ENCODE data around the gene TMEM178B.

Gene TMEM178B

GRCh38 chr7:141209454-141209853 is 135.6 kb downstream of the TMEM178B start:
- H3K27me3 Mint-ChIP-seq: peaks cover 13 to 31% of the 10 kb centered on the region in 2 donors
- no peak overlapping the region for H3K4me3 Mint-ChIP-seq
- no peak overlapping the region for H3K27ac Mint-ChIP-seq
- ATAC-seq (replicated peaks) (no peak), DNase-seq (no peak)
- no peaks in the 10 kb centered on the region for H3K9me3 Mint-ChIP-seq
- H3K4me1 Mint-ChIP-seq (ENCODE audit: low read depth in 2 of 2): no peaks in the 10 kb centered on the region
- H3K36me3 Mint-ChIP-seq (ENCODE audit: insufficient read depth): no peaks in the 10 kb centered on the region

- Mint-ChIP-seq H3K27ac (no peak overlapping the region), H3K4me3 (no peak overlapping the region), H3K36me3 (ENCODE audit: insufficient read depth) (no peaks in the 10 kb centered on the region), H3K27me3 (peaks cover 20 to 23% of the 10 kb centered on the region in 2 donors), H3K9me3 (no peaks in the 10 kb centered on the region), H3K4me1 (ENCODE audit: low read depth in 2 of 2) (no peaks in the 10 kb centered on the region)
- DNase-seq: no peak
- no peak for ATAC-seq (replicated peaks)
These were observed 137.0 kb downstream of the TMEM178B start for GRCh38 chr7:141210862-141211261.

GRCh38 chr7:141213226-141213625 is 139.4 kb downstream of the TMEM178B start:
- Mint-ChIP-seq H3K36me3 (ENCODE audit: insufficient read depth) (no peaks in the 10 kb centered on the region), H3K4me1 (ENCODE audit: low read depth in 2 of 2) (no peaks in the 10 kb centered on the region), H3K27ac (no peak overlapping the region), H3K9me3 (no peaks in the 10 kb centered on the region), H3K27me3 (peaks cover 31 to 35% of the 10 kb centered on the region in 2 donors), H3K4me3 (no peak overlapping the region)
- ATAC-seq (replicated peaks): no peak
- DNase-seq: no peak

DNA sequence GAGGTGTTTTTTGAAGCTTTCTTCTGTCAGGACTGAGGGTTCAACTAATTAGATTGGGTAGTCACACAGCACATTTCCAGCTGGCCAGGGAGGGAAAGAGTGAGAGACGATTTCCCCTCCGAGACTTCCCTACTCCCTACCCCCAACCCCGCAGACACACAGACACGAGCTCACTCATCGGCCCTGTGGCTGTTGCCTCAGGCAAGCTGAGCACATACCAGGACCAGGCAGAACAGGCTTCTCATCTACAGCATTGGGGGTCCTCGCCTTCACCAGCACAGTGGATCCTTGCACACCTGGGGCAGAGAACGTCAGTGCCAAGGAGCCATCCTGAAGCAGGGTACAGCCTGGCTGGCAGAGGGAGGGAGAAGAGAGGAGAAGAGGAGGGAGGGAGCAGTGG is 144.1 kb downstream of the TMEM178B start:
- no peak for ATAC-seq (replicated peaks)
- Mint-ChIP-seq H3K36me3 (ENCODE audit: insufficient read depth) (no peaks in the 10 kb centered on the region), H3K4me3 (no peak overlapping the region), H3K9me3 (peaks cover 0 to 7% of the 10 kb centered on the region in 2 donors), H3K27me3 (peaks cover 28 to 53% of the 10 kb centered on the region in 2 donors), H3K4me1 (ENCODE audit: low read depth in 2 of 2) (no peaks in the 10 kb centered on the region), H3K27ac (no peak overlapping the region)
- DNase-seq: no peak

DNA sequence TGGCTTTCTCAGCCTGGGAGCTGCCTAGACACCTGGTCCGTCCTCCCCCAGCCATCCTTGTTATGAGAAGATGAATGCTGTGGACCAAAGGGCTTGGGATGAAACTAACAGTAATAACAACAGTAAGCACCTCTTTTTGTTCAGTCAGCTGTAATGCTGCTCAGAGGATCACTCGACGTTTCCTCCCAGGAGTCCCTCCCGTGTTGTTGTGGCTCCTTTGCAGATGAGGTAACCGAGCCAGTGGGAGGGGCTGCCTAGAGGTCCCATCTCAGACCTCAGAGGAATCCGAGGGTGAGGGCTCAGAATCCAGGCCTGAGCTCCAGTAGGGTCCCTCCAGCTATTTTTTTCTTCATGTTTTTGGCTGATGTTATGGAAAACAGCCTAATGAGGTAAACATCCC is 145.1 kb downstream of the TMEM178B start:
- H3K9me3 Mint-ChIP-seq: peaks cover 0 to 7% of the 10 kb centered on the region in 2 donors

GRCh38 chr7:141220263-141220880 is 146.5 kb downstream of the TMEM178B start:
- H3K27me3 Mint-ChIP-seq: peaks cover 21 to 66% of the 10 kb centered on the region in 2 donors
- no peak for DNase-seq
- ATAC-seq (replicated peaks): no peak
- no peak overlapping the region for H3K27ac Mint-ChIP-seq
- peaks cover 0 to 7% of the 10 kb centered on the region in 2 donors for H3K9me3 Mint-ChIP-seq
- no peak overlapping the region for H3K4me3 Mint-ChIP-seq
- H3K4me1 Mint-ChIP-seq (ENCODE audit: low read depth in 2 of 2): no peaks in the 10 kb centered on the region
- no peaks in the 10 kb centered on the region for H3K36me3 Mint-ChIP-seq (ENCODE audit: insufficient read depth)

More for the DNA sequence above, 145.1 kb downstream of the TMEM178B start:
- DNase-seq (no peak), ATAC-seq (replicated peaks) (no peak)
- H3K27ac Mint-ChIP-seq: no peak overlapping the region
- H3K4me3 Mint-ChIP-seq: no peak overlapping the region
- no peaks in the 10 kb centered on the region for H3K4me1 Mint-ChIP-seq (ENCODE audit: low read depth in 2 of 2)
- no peaks in the 10 kb centered on the region for H3K36me3 Mint-ChIP-seq (ENCODE audit: insufficient read depth)
- H3K27me3 Mint-ChIP-seq: peaks cover 28 to 53% of the 10 kb centered on the region in 2 donors

DNA sequence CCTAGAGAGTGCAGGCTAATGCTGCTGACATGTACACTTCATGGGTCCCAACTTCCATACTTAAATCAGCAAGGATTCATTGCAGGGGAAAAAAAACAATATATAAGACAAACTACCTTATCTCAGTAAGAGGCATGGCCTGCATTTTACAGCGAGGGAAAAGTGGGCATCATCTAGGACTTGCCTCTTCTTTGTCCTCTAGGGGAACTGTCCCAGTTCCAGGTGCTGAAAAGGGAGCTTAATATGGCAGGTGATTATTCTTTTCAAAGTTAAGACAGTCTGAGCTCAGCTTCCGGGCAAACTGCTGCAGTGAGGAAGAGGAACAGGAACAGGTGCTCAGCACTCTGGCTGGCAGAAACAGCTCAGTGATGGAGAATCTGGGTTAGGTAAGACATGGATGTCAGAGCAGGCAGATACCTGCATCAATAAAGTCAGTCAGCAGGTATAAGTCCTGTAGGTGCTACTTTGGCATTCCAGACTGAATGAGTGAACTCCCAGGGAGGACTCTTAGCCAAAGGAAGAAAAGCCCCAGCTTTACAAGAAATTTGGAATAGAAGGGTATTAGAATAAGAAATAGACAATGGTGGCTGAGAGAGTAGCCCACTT is 147.2 kb downstream of the TMEM178B start:
- Mint-ChIP-seq H3K27ac (no peak overlapping the region), H3K27me3 (peaks cover 17 to 73% of the 10 kb centered on the region in 2 donors), H3K36me3 (ENCODE audit: insufficient read depth) (no peaks in the 10 kb centered on the region), H3K9me3 (peaks cover 0 to 7% of the 10 kb centered on the region in 2 donors), H3K4me1 (ENCODE audit: low read depth in 2 of 2) (no peaks in the 10 kb centered on the region), H3K4me3 (no peak overlapping the region)
- DNase-seq (no peak), ATAC-seq (replicated peaks) (no peak)

- no peak overlapping the region for H3K27ac Mint-ChIP-seq
- H3K4me1 Mint-ChIP-seq (ENCODE audit: low read depth in 2 of 2): no peaks in the 10 kb centered on the region
- no peaks in the 10 kb centered on the region for H3K36me3 Mint-ChIP-seq (ENCODE audit: insufficient read depth)
- peaks cover 0 to 5% of the 10 kb centered on the region in 2 donors for H3K9me3 Mint-ChIP-seq
- DNase-seq (no peak), ATAC-seq (replicated peaks) (no peak)
- H3K4me3 Mint-ChIP-seq: no peak overlapping the region
- H3K27me3 Mint-ChIP-seq: peaks cover 0 to 44% of the 10 kb centered on the region in 2 donors
These were observed 152.2 kb downstream of the TMEM178B start for GRCh38 chr7:141225916-141226618.

DNA sequence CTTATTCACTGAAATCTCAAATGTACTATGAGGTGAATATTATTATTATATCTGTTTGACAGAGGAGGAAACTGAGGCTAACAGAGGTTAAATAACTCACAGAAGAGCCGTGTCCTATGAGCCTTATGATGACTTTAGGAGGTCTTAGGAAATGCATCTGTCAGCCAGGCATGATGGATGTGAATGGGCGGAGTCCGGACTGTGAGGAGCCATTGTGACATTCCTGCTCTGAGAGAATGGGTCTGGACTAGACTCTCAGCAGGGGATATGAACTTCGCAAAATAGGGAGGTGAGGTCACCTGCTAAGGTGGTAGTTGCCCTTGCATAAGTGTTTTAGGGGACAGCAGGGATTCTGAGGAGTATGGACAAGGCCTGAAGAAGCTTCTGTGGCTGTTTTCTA is 153.6 kb downstream of the TMEM178B start:
- DNase-seq: no peak
- no peaks in the 10 kb centered on the region for H3K4me1 Mint-ChIP-seq (ENCODE audit: low read depth in 2 of 2)
- no peak overlapping the region for H3K4me3 Mint-ChIP-seq
- no peaks in the 10 kb centered on the region for H3K9me3 Mint-ChIP-seq
- H3K27me3 Mint-ChIP-seq: peaks cover 0 to 36% of the 10 kb centered on the region in 2 donors
- no peak overlapping the region for H3K27ac Mint-ChIP-seq
- H3K36me3 Mint-ChIP-seq (ENCODE audit: insufficient read depth): no peaks in the 10 kb centered on the region
- ATAC-seq (replicated peaks): no peak

- H3K27ac Mint-ChIP-seq: no peak overlapping the region
- no peaks in the 10 kb centered on the region for H3K36me3 Mint-ChIP-seq (ENCODE audit: insufficient read depth)
- no peaks in the 10 kb centered on the region for H3K4me1 Mint-ChIP-seq (ENCODE audit: low read depth in 2 of 2)
- peaks cover 0 to 36% of the 10 kb centered on the region in 2 donors for H3K27me3 Mint-ChIP-seq
- no peaks in the 10 kb centered on the region for H3K9me3 Mint-ChIP-seq
- no peak for ATAC-seq (replicated peaks)
- no peak overlapping the region for H3K4me3 Mint-ChIP-seq
- DNase-seq: no peak
These were observed 154.6 kb downstream of the TMEM178B start for GRCh38 chr7:141228482-141228881.

GRCh38 chr7:141231018-141231792 is 157.3 kb downstream of the TMEM178B start:
- H3K4me1 Mint-ChIP-seq (ENCODE audit: low read depth in 2 of 2): no peaks in the 10 kb centered on the region

GRCh38 chr7:141232286-141233051 is 158.6 kb downstream of the TMEM178B start:
- Mint-ChIP-seq H3K4me1 (ENCODE audit: low read depth in 2 of 2) (no peaks in the 10 kb centered on the region), H3K9me3 (no peaks in the 10 kb centered on the region)
- no peak for ATAC-seq (replicated peaks)

More at GRCh38 chr7:141231018-141231792, 157.3 kb downstream of the TMEM178B start:
- ATAC-seq (replicated peaks) (no peak), DNase-seq (no peak)
- H3K27ac Mint-ChIP-seq: no peak overlapping the region
- H3K4me3 Mint-ChIP-seq: no peak overlapping the region
- H3K36me3 Mint-ChIP-seq (ENCODE audit: insufficient read depth): no peaks in the 10 kb centered on the region
- peaks cover 15 to 38% of the 10 kb centered on the region in 2 donors for H3K27me3 Mint-ChIP-seq
- H3K9me3 Mint-ChIP-seq: no peaks in the 10 kb centered on the region

More at GRCh38 chr7:141232286-141233051, 158.6 kb downstream of the TMEM178B start:
- DNase-seq: no peak
- H3K4me3 Mint-ChIP-seq: no peak overlapping the region
- H3K36me3 Mint-ChIP-seq (ENCODE audit: insufficient read depth): no peaks in the 10 kb centered on the region
- peaks cover 21 to 43% of the 10 kb centered on the region in 2 donors for H3K27me3 Mint-ChIP-seq
- H3K27ac Mint-ChIP-seq: no peak overlapping the region
